G401 (cell line): ENCODE results near the gene LAD1. TPM values are rescaled to one million over a fixed set of nuclear protein-coding genes. Genes with fewer than 3 reads are reported as not detected.

Source experiments
- DNase-seq: peaks from one replicate; pipeline ENCODE4 v3.0.0-alpha.2; 2015; ENCODE audit warnings: low spot score
- in situ Hi-C: cut with HindIII; loops from 2 replicates; pipeline ENCODE4 v1.10.0; 2016; ENCODE audit warnings: low sequenced_read_pairs, mixed read lengths
- total RNA-seq: library from RNA; depleted of rRNA; stranded (reverse); fragments of >200 nt; shearing (Covaris generic); gene quantifications from 2 replicates; pipeline ENCODE4 v1.2.3, GENCODE V29; 2014; rRNA removed

LAD1 gene
- total RNA-seq, 1 experiment from 2014 or later: 0.20 TPM

DNA sequence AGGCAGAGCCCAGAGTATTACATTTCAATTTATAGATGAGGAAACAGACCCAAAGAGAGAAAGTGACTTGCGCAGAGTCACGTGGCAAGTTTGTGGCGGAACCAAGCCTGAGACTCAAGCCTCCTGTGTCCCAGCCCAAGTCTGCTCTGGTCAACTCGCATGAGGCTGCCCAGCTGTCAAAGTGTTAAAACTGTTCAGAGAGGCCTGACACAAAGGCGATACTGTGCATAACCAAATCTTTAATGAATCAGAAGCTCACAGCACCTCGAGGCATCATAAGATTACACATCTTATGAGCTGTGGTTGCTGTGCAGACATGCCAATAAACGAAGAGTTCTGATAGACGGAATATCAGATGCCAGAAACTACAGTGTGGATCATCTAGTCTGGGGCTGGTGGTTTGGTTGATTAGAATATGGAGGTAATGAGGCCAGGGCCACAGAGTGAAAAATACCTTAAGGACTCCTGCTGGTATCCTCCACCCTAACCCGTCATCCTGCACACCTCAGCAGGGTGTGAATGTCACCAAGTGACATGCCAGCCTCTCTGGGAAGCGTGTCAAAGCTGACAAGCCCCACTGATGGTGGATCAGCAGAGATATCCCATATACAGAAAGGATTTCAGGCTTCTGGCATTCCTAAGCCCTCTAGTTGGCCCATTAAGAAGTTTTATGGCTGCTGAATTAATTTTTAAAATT is 63.8 kb downstream of the LAD1 start:
- no peak for DNase-seq
- in situ Hi-C loops: no loop called here

GRCh38 chr1:201334325-201335173 is 64.6 kb downstream of the LAD1 start:
- no peak for DNase-seq
- in situ Hi-C loops: no loop called here

DNA sequence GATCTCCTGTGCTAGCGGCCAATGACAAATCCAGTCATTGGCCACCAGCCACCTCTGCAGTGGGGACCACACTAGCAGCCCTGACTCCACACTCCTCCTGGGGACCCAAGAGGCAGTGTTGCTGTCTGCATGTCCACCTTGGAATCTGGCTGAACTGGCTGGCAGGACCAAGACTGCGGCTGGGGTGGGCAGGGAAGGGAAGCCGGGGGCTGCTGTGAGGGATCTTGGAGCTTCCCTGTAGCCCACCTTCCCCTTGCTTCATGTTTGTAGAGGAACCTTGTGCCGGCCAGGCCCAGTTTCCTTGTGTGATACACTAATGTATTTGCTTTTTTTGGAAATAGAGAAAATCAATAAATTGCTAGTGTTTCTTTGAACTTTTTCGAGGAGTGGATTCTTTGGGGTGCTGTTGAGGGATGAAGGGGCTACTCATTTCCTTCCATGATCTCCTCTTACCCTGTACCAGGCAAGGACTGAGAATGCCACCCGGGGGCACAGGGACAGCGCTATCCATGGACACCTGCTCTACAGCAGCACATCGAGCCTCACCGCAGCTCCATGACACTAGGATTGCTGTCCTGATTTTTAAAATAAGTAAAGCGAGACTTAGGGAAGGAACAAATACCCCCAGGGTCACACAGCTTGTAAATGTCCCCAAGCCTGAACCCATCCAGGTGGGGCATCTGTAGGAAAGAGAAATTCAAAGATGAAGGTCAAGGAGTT is 66.3 kb downstream of the LAD1 start:
- in situ Hi-C loops: no loop called here

GRCh38 chr1:201332021-201332420 is 67.1 kb downstream of the LAD1 start:
- in situ Hi-C loops: no loop called here

More for the DNA sequence above, 66.3 kb downstream of the LAD1 start:
- no peak for DNase-seq

GRCh38 chr1:201331166-201331565 is 68.0 kb downstream of the LAD1 start:
- no peak for DNase-seq
- in situ Hi-C loops: no loop called here

More at GRCh38 chr1:201332021-201332420, 67.1 kb downstream of the LAD1 start:
- no peak for DNase-seq

Other genes with a start within 250 kb of the LAD1 start
- gene TMEM9, start 244.8 kb downstream of the LAD1 start, total RNA-seq: 541 and 629 TPM in 2 replicates
- gene IGFN1, start 208.5 kb downstream of the LAD1 start, total RNA-seq: 29.1 and 47.0 TPM in 2 replicates
- 0.06 TPM in 1 of 2 replicates, not detected in the other for gene PKP1, start 115.8 kb downstream of the LAD1 start, total RNA-seq
- gene TNNT2, start 21.6 kb downstream of the LAD1 start, total RNA-seq: 18.3 and 22.2 TPM in 2 replicates
- gene TNNI1, start 22.4 kb upstream of the LAD1 start, total RNA-seq: 57.1 and 57.8 TPM in 2 replicates
- 400 and 462 TPM in 2 replicates for gene PHLDA3, start 69.9 kb upstream of the LAD1 start, total RNA-seq
- 176 and 198 TPM in 2 replicates for gene CSRP1, start 107.8 kb upstream of the LAD1 start, total RNA-seq
- 14.4 and 20.0 TPM in 2 replicates for gene NAV1, start 139.8 kb upstream of the LAD1 start, total RNA-seq